Nephron (organoid): ENCODE results near the gene EEF1AKMT3.

Experiments used
- H3K27ac Mint-ChIP-seq, 3 experiments: 2 replicates each; pipeline ENCODE4 v1.8.0; 2020; ENCODE audit warnings: mixed read lengths in 3 of 3, mild to moderate bottlenecking in 2 of 3, moderate library complexity in 1 of 3
- H3K27me3 Mint-ChIP-seq: 2 replicates; pipeline ENCODE4 v1.8.0; 2021; ENCODE audit warnings: low read depth, mild to moderate bottlenecking, moderate library complexity, mixed read lengths
- H3K36me3 Mint-ChIP-seq: 2 replicates; pipeline ENCODE4 v1.8.0; 2020; ENCODE audit warnings: low read depth, mixed read lengths
- H3K4me1 Mint-ChIP-seq: 2 replicates; pipeline ENCODE4 v1.8.0; 2020; ENCODE audit warnings: mixed read lengths
- H3K4me3 Mint-ChIP-seq, 3 experiments: 2 replicates each; pipeline ENCODE4 v1.8.0; 2020; ENCODE audit warnings: mild to moderate bottlenecking in 3 of 3, mixed read lengths in 3 of 3, moderate library complexity in 2 of 3
- H3K9me3 Mint-ChIP-seq: 2 replicates; pipeline ENCODE4 v1.8.0; 2020; ENCODE audit warnings: mixed read lengths
- CTCF ChIP-seq, 3 experiments: fragments of 200-600 bp; sonication (generic); IDR thresholded peaks; one replicate each; pipeline ENCODE4 v1.5.0; 2021; ENCODE audit warnings: antibody characterized with exemption in 3 of 3; ENCODE audit not compliant: unreplicated experiment in 3 of 3

The EEF1AKMT3 gene

DNA sequence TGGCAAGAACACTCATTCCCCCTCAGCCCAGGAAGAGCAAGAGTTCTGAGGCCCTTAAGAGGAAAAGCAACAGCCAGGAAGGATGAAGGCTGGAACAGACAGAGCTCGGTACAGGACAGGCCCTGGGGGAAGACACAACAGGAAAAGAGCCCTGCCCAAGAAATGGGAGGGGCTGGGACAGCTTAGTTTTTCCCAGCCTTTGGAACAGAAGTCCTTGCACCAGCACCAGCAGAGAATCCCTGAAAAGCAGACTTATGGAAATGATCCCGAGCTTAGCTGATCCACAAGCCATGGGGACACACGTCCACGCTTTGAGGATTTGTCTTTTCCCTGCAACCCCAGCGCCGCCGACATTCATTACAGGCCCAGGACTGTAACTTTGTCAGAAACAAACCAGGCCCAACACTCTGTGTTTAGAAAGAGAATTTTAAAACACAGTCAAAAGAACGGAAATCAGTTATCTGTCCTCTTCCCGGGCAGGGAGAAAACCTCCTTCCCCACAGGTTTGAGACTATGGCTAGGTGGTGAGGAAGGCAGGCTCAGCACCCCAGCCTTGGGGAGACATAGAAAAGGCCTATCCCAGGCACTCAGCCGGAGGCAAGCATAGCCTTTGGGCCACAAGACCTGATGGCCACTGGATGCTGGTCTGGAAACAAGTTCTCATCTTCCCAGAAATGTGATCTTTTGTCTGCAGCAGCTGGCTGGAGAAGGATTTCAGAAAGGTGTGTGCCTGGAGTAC is 50.1 kb downstream of the EEF1AKMT3 start:
- no peak for TF ChIP-seq CTCF (IDR thresholded peaks at IDR 0.05; ENCODE audit: unreplicated experiment in 3 of 3)
- peaks cover 85% of the 10 kb centered on the region for H3K36me3 Mint-ChIP-seq
- peaks cover 10% of the 10 kb centered on the region for H3K4me1 Mint-ChIP-seq
- H3K9me3 Mint-ChIP-seq: no peaks in the 10 kb centered on the region
- H3K27ac Mint-ChIP-seq: no peak overlapping the region
- H3K27me3 Mint-ChIP-seq: no peaks in the 10 kb centered on the region
- no peak overlapping the region for H3K4me3 Mint-ChIP-seq

- Mint-ChIP-seq H3K27ac (no peak overlapping the region), H3K9me3 (no peaks in the 10 kb centered on the region), H3K4me3 (no peak overlapping the region), H3K27me3 (no peaks in the 10 kb centered on the region), H3K36me3 (peaks cover 85% of the 10 kb centered on the region), H3K4me1 (peaks cover 8% of the 10 kb centered on the region)
- no peak for TF ChIP-seq CTCF (IDR thresholded peaks at IDR 0.05; ENCODE audit: unreplicated experiment in 3 of 3)
Measured at GRCh38 chr12:57823131-57823907, 50.9 kb downstream of the EEF1AKMT3 start.

- H3K9me3 Mint-ChIP-seq: no peaks in the 10 kb centered on the region
- TF ChIP-seq CTCF (IDR thresholded peaks at IDR 0.05; ENCODE audit: unreplicated experiment in 3 of 3): no peak
- H3K4me1 Mint-ChIP-seq: peaks cover 3% of the 10 kb centered on the region
- no peak overlapping the region for H3K27ac Mint-ChIP-seq
- peaks cover 84% of the 10 kb centered on the region for H3K36me3 Mint-ChIP-seq
- H3K4me3 Mint-ChIP-seq: no peak overlapping the region
- H3K27me3 Mint-ChIP-seq: no peaks in the 10 kb centered on the region
Measured at GRCh38 chr12:57823908-57824640, 51.7 kb downstream of the EEF1AKMT3 start.

DNA sequence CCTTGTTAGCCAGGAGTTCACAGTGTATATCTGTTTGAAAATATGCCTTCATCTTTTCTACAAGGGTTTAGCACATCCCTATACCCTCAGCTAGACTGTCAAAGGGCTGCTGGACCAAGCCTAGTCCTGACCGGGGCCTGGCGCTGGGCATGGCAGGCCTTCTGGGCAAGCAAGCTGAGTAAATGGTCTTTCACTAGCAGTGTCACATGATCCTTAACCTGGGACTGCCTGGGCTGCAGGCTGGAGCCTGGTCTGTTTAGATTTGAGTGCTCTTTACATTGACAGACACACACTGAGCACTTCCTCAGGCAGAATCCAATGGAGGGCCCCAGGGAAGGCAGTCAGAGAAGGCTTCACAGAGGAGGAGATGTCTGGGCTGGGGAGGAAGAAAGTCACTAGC is 53.0 kb downstream of the EEF1AKMT3 start:
- Mint-ChIP-seq H3K27me3 (no peaks in the 10 kb centered on the region), H3K4me1 (peaks cover 11% of the 10 kb centered on the region), H3K27ac (no peak overlapping the region), H3K9me3 (no peaks in the 10 kb centered on the region), H3K4me3 (no peak overlapping the region), H3K36me3 (peaks cover 81% of the 10 kb centered on the region)
- TF ChIP-seq CTCF (IDR thresholded peaks at IDR 0.05; ENCODE audit: unreplicated experiment in 3 of 3): no peak

DNA sequence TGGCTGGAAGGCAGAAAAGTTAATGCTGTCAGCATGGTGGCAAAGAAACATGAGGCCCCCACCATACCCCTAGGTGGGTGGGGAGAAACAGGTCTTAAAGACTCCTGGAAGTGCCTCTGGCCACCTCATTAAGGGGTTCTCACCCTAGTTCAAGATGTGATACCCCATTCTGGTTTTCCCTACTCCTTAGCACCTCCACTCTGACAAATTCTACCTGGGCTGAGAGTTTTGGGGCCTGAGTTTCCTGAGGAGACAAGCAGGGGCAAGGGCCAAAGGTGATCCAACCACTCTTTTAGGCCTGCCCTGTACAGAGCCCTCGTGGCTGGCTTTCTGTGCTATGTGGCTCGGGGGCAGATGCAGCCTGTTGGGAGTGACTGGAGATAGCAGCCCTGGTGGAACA is 54.0 kb downstream of the EEF1AKMT3 start:
- no peaks in the 10 kb centered on the region for H3K27me3 Mint-ChIP-seq
- peaks cover 74% of the 10 kb centered on the region for H3K36me3 Mint-ChIP-seq
- H3K27ac Mint-ChIP-seq: no peak overlapping the region
- no peak for TF ChIP-seq CTCF (IDR thresholded peaks at IDR 0.05; ENCODE audit: unreplicated experiment in 3 of 3)
- H3K9me3 Mint-ChIP-seq: no peaks in the 10 kb centered on the region
- no peak overlapping the region for H3K4me3 Mint-ChIP-seq
- H3K4me1 Mint-ChIP-seq: peaks cover 14% of the 10 kb centered on the region
